GM12865 (cell line): Measurements from ENCODE around the gene NXPH2.
"Not testable (repeated sequence)": the region's sequence is repeated elsewhere in the genome, so short reads cannot be mapped to it uniquely, and the experiment has no call there.

ENCODE experiments used
- DNase-seq: peaks from one replicate; pipeline ENCODE4 v3.0.0; 2010; ENCODE audit warnings: low read depth
- H3K4me3 ChIP-seq: 2 replicates; pipeline ENCODE4 v1.5.1; 2011; ENCODE audit warnings: mild to moderate bottlenecking, low read depth, low read length, control low read depth
- CTCF ChIP-seq: IDR thresholded peaks from 2 replicates; pipeline ENCODE4 v1.5.1; 2011; ENCODE audit warnings: low read length, control low read depth, low read depth, inconsistent platforms; ENCODE audit not compliant: insufficient read depth; ENCODE audit errors: missing control alignments

Gene NXPH2

DNA sequence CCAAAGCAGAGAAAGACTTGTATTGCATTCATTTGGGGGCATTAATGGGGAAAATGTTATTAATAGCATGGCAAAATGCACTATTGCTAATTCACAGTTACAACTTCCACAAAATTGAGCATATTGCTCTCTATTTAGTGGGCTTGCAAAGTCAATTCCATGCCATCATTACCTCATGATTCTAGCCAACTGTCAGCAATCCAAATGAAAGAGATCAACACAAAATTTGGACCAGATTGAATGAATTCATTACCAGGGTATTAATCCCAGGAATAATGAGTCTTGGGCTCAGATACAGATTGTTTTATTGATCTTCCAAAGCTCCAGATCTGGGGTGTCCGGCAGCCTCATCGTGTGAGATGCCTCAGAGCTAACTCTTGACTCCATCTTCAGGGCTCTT, 38.3 kb downstream of the NXPH2 start:
- no peak for TF ChIP-seq CTCF
- no peak for DNase-seq
- no peak overlapping the region for H3K4me3 ChIP-seq

- not testable (repeated sequence) for H3K4me3 ChIP-seq
Measured at GRCh38 chr2:138737009-138737554, 43.1 kb downstream of the NXPH2 start.

DNA sequence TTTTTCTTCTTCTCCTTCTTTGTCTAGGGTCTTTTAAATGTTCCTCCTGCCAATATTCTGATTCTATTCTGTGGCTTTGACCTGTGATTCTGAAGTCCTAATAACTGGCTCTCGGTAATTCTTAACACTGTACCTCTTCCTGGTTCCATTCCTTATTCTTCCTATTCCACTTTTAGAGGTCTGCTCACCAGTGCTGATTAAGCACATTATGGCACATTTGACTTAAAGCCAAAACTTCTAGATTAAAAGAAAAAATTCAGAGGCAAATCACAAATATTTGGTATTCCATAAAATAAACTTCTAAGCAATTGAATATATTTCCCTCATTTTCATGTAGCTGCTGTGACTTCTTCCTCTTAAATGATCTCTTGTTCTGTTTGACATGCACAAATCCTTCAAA, 47.5 kb downstream of the NXPH2 start:
- no peak overlapping the region for H3K4me3 ChIP-seq
- no peak for TF ChIP-seq CTCF
- no peak for DNase-seq

More at GRCh38 chr2:138737009-138737554, 43.1 kb downstream of the NXPH2 start:
- not testable (repeated sequence) for DNase-seq

DNA sequence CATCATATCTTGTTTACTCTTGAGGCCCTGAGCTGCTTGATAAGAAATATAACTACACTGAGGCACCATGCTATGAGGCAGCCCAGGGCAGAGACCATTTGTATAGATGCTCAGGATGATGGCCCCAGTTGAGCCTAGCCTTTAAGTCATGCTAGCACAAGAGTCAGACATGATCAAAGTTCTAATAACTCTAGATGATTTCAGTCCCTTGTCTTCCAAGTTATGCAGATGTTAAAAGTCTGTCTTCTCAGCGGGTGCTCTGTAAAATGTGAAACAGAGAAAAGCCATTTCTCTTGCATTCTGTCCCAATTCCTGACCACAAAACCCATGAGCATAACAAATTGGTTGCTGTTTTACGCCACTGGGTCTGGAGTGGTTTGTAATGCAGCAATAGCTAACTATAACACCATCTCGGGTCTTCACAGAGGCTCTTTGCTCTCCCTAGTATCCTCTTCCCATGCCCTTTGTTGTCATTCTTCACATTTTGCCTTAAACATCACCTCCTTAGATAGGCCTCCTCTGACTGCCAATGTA, 49.6 kb downstream of the NXPH2 start:
- peak; percentile 57 for DNase-seq
- no peak overlapping the region for H3K4me3 ChIP-seq
- TF ChIP-seq CTCF, result no peak

- no peak overlapping the region for H3K4me3 ChIP-seq
- no peak for TF ChIP-seq CTCF
- DNase-seq, result no peak
Measured at GRCh38 chr2:138727956-138728355, 52.2 kb downstream of the NXPH2 start.

DNA sequence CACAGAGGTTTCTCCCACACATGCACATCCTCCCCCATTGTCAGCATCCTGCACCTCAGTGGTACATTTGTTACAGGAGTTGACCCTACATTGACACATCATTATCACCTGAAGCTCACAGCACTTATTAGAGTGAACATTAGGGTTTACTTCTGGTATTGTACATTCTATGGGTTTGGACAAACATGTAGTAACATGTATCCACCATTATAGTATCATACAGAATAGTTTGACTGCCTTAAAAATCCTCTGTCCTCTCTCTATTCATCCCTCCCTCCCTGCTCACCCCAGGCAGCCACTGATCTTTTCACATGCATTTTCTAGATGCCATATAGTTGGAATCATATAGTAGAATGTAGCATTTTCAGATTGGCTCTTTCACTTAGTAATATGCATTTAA, 53.5 kb downstream of the NXPH2 start:
- TF ChIP-seq CTCF, result no peak
- no peak overlapping the region for H3K4me3 ChIP-seq
- DNase-seq, result no peak

DNA sequence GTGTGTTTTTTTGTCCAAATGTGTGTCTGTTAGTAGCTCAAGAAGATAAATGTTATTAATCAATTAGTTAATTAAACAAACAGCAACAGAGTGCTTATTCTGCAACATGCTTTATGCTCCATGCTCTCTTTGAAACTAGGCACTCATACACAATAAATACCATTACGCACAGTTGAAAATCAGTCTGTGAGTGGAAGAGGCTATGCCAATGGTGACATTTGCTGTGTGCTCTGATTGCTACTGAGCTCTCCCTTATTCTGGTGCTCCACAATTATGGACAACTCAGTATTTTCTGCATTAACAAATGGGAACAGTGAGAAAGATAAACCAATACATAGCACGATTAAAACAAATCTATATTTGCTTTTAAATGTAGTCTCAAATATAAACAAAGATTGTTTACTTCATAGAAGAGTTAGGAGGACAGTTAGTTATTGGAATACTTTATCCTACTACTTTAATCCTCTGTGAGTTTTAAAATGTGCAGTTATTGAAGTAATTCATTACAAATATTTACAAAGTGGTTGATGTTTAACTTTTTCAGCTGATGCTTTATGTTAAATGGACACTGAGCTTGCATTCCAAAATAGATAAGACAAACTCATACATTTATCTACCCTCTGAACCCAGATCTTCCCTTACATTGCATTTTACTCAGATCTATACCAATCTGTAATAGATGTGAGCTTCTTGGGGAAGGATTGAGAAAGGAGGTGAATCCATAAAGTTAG, 55.3 kb downstream of the NXPH2 start:
- no peak overlapping the region for H3K4me3 ChIP-seq
- DNase-seq, result no peak
- no peak for TF ChIP-seq CTCF
